22Rv1 (cell line): ENCODE data around the gene TNIP1.

Source experiments
- CTCF ChIP-seq: fragments of 450-650 bp; IDR thresholded peaks from 2 replicates; pipeline ENCODE4 v1.5.1; 2017; ENCODE audit warnings: mild to moderate bottlenecking
- ZFX ChIP-seq: fragments of 450-650 bp; IDR thresholded peaks from 2 replicates; pipeline ENCODE4 v1.6.1; 2017; ENCODE audit warnings: antibody characterized with exemption, borderline replicate concordance

DNA sequence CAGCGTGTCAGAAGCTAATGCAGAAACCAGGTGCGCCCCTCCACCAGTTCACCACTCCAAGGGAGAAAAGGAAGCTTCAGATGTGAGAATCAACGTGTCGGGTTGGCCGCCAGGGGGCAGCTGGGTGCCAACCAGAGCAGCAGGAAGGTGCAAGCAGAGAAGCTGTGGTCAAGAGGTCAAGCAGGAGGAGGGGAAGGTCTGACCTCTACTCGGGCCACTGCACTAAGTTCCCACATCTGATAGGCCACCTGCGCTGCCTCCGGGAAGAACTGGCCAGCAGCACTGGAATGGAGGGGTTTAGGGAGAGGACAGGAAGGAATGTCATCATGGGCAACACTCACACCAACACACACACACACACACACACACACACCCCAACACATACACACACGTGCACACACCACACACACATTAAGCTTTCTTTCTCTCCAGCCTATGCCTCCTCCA is 45.4 kb upstream of the TNIP1 start:
- TF ChIP-seq CTCF, result peak; percentile 84
- no peak for TF ChIP-seq ZFX
